K562 (cell line): Measurements from ENCODE around the gene ZNF213. TPM values are rescaled to one million over a fixed set of nuclear protein-coding genes. Genes with fewer than 3 reads are reported as not detected.

Experiments used
- ATAC-seq: fragments of 200-7000 bp; cut with Tn5 transposase; 3 replicates; pipeline ENCODE4 v1.9.1; 2020; ENCODE audit warnings: moderate library complexity
- BruUV-seq: library from RNA; stranded (reverse); fragments of 400-500 nt; replicated peaks from 2 replicates; lab custom pipeline; 2021; lab: Mats Ljungman, UMichigan
- CTCF ChIA-PET: fragments of 300-600 bp; formaldehyde crosslinking; extraction: SDS; loops from one replicate; lab custom pipeline; 2021; ENCODE audit warnings: low intra/inter-chr PET ratio; lab: Yijun Ruan, JAX
- POLR2A ChIA-PET: fragments of 300-600, 350-650 bp; sonication (Branson Sonifier 250); formaldehyde crosslinking; extraction: SDS; loops from one replicate; lab custom pipeline; 2021; ENCODE audit warnings: antibody characterized with exemption, inconsistent platforms; lab: Yijun Ruan, JAX
- DNase-seq, 4 experiments: peaks; one replicate each; pipeline versions ENCODE4 v3.0.0 to v3.0.0-alpha.2; 2011 to 2018; ENCODE audit warnings: low spot score in 3 of 4, mixed read lengths in 3 of 4; ENCODE audit errors: extremely low read depth in 1 of 4
- FAIRE-seq: peaks from 2 replicates; lab custom pipeline; 2011; peaks lifted over from hg19 to GRCh38; lab: Jason Lieb, UNC
- H2AFZ ChIP-seq: 2 replicates; pipeline ENCODE4 v1.6.0; 2011; ENCODE audit warnings: low read depth, low read length, control low read depth, inconsistent platforms
- H3K27ac ChIP-seq: fragments of 200-600 bp; 3 replicates; pipeline ENCODE4 v1.8.0; 2011; ENCODE audit warnings: low read depth, mild to moderate bottlenecking, control low read depth, inconsistent platforms, low read length, moderate library complexity, mixed read lengths; ENCODE audit errors: extremely low read depth
- H3K27me3 ChIP-seq, 2 experiments: fragments of 300-600 bp in 1 of 2; 2 replicates in 1 of 2; 3 replicates in 1 of 2; pipeline versions ENCODE4 v1.6.0 to v1.8.0; 2011; ENCODE audit warnings: inconsistent platforms in 2 of 2, low read length in 2 of 2, mild to moderate bottlenecking in 1 of 2, mixed read lengths in 1 of 2, moderate library complexity in 1 of 2; ENCODE audit not compliant: control insufficient read depth in 2 of 2, insufficient read depth in 2 of 2
- H3K36me3 ChIP-seq: fragments of 300-600 bp; 3 replicates; pipeline ENCODE4 v1.8.0; 2011; ENCODE audit warnings: mild to moderate bottlenecking, low read length, inconsistent platforms; ENCODE audit not compliant: control insufficient read depth, insufficient read depth
- H3K4me1 ChIP-seq, 2 experiments: fragments of 200-600 bp in 1 of 2; replicated peaks in 1 of 2; 2 replicates in 1 of 2; 3 replicates in 1 of 2; pipeline versions ENCODE4 v1.5.1 to v1.8.0; 2011; ENCODE audit warnings: inconsistent platforms in 2 of 2, low read length in 2 of 2, mild to moderate bottlenecking in 1 of 2, mixed read lengths in 1 of 2, moderate library complexity in 1 of 2; ENCODE audit not compliant: control insufficient read depth in 2 of 2, insufficient read depth in 2 of 2
- H3K4me2 ChIP-seq: 2 replicates; pipeline ENCODE4 v1.6.1; 2011; ENCODE audit warnings: low read length, control low read depth, inconsistent platforms, mixed read lengths; ENCODE audit not compliant: insufficient read depth
- H3K4me3 ChIP-seq: fragments of 200-600 bp; sonication (generic), shearing (Covaris generic); 2 replicates; pipeline ENCODE4 v1.5.1; 2016; ENCODE audit warnings: control low read depth, inconsistent platforms
- H3K79me2 ChIP-seq: fragments of 200-600 bp; 3 replicates; pipeline ENCODE4 v1.8.0; 2011; ENCODE audit warnings: low read length, inconsistent platforms; ENCODE audit not compliant: control insufficient read depth, insufficient read depth
- H3K9ac ChIP-seq, 2 experiments: 2 replicates each; pipeline versions ENCODE4 v1.6.0 to v1.6.1; 2011; ENCODE audit warnings: low read depth in 2 of 2, low read length in 2 of 2, control low read depth in 1 of 2, inconsistent platforms in 1 of 2, mild to moderate bottlenecking in 1 of 2, mixed read lengths in 1 of 2; ENCODE audit not compliant: insufficient read depth in 1 of 2
- H3K9me1 ChIP-seq: one replicate; pipeline ENCODE4 v1.6.0; 2011; ENCODE audit warnings: inconsistent platforms, mild to moderate bottlenecking, low read length, moderate library complexity; ENCODE audit not compliant: control insufficient read depth, insufficient read depth
- H3K9me3 ChIP-seq: replicated peaks from 2 replicates; pipeline ENCODE4 v1.5.1; 2011; ENCODE audit warnings: low read depth, low read length, inconsistent platforms; ENCODE audit not compliant: control insufficient read depth, insufficient read depth
- H4K20me1 ChIP-seq: replicated peaks from 2 replicates; pipeline ENCODE4 v1.6.1; 2011; ENCODE audit warnings: low read length, inconsistent platforms, mixed read lengths; ENCODE audit not compliant: control insufficient read depth, insufficient read depth
- CREB5 ChIP-seq: fragments of 250-450 bp; sonication (Bioruptor Pico); IDR thresholded peaks from 2 replicates; pipeline ENCODE4 v1.5.0; 2020; ENCODE audit warnings: mild to moderate bottlenecking
- ZBTB33 ChIP-seq: sonication (generic); formaldehyde crosslinking; IDR thresholded peaks from 2 replicates; pipeline ENCODE4 v1.8.1; 2023; ENCODE audit warnings: mild to moderate bottlenecking, missing genetic modification reagents
- WGBS: fragments of 100-300 bp; shearing (Covaris generic); methylation state at CpG from one replicate; pipeline ENCODE4 v1.1.6; 2016; ENCODE audit warnings: low coverage, mixed read lengths; ENCODE audit not compliant: insufficient coverage; ENCODE audit errors: missing lambda C conversion rate; 5-methylcytosine and 5-hydroxymethylcytosine counted together
- in situ Hi-C: fragments of 300-500 bp; cut with MboI; formaldehyde crosslinking; loops from 4 replicates; pipeline ENCODE4 v1.15.0; 2018; ENCODE audit warnings: inconsistent platforms, mixed read lengths
- intact Hi-C: fragments of 100-400 bp; cut with micrococcal nuclease; formaldehyde crosslinking; loops from 2 replicates; pipeline ENCODE4 v1.14.2; 2022
- polyA plus RNA-seq, 8 experiments: library from polyadenylated mRNA; depleted of rRNA in 4 of 8; stranded (reverse) in 5 of 8; unstranded in 3 of 8; fragments of >200 nt; fragmentation: Nextera tagmentation in 2 of 8; fragmentation: Illumina TruSeq in 1 of 8; extraction: Ambion mirVana in 2 of 8; extraction: Trizol in 1 of 8; gene quantifications; 2 replicates each; pipeline versions ENCODE4 v1.2.1 to v1.2.3, GENCODE V29; 2011 to 2014; ENCODE audit warnings: inconsistent platforms in 1 of 8, missing spikeins in 1 of 8
- total RNA-seq, 7 experiments: library from RNA; depleted of rRNA in 6 of 7; stranded (reverse); fragments of >200 nt in 6 of 7; fragmentation: Illumina TruSeq in 2 of 7; extraction: Trizol in 2 of 7; gene quantifications; 2 replicates each; pipeline versions ENCODE4 v1.2.1 to v1.2.3, GENCODE V29; 2011 to 2021; ENCODE audit warnings: low replicate concordance in 1 of 7

ZNF213 gene
- total and polyA plus RNA-seq, 9 of the 15 experiments (the other 6 are each of a cell fraction or from before 2014, with no cell fraction given) = 0.49 to 10.0 (median 1.8) TPM

- ChIA-PET CTCF (no interaction called here), POLR2A (interaction anchor here (0.6 to 1.1 kb wide), 3 partner anchors 10 to 42 kb away, joined by 3 to 4 read pairs (median 3); no protein-coding TSS in a partner anchor)
- Histone ChIP-seq H3K4me2 (no peak overlapping the region), H3K79me2 (no peaks in the 10 kb centered on the region), H3K9me1 (no peaks in the 10 kb centered on the region), H4K20me1 (no peaks in the 10 kb centered on the region), H3K27ac (no peak overlapping the region), H3K4me1 (peaks cover 19 to 55% of the 10 kb centered on the region in 2 experiments), H3K27me3 (peaks cover 2 to 26% of the 10 kb centered on the region in 2 experiments; a peak in 3 of 5 replicates), H3K9me3 (no peaks in the 10 kb centered on the region), H3K36me3 (no peaks in the 10 kb centered on the region), H3K4me3 (no peak overlapping the region), H3K9ac (no peak overlapping the region), H2AFZ (no peak overlapping the region)
- WGBS = 64% methylated on average over 64 of the region's 81 CpGs
- FAIRE-seq = no peak
- no TSS peak for BruUV-seq
- no peak for DNase-seq
- intact Hi-C loops (no loop called here), in situ Hi-C loops (no loop called here)
- no peak for ATAC-seq
- TF ChIP-seq ZBTB33 (CRISPR knock-in tag) (peak; percentile 66; the same call in 1 of the 2 replicates), CREB5 (CRISPR knock-in tag) (no peak)
These were observed 44.9 kb upstream of the ZNF213 start for GRCh38 chr16:3089717-3090592.
